M059J (cell line): ENCODE measurements around the gene CNP. TPM values are rescaled to one million over a fixed set of nuclear protein-coding genes. Genes with fewer than 3 reads are reported as not detected.

Experiments
- total RNA-seq: library from RNA; depleted of rRNA; stranded (reverse); fragments of >200 nt; shearing (Covaris generic); gene quantifications from 2 replicates; pipeline ENCODE4 v1.2.3, GENCODE V29; 2014; rRNA removed

The CNP gene
- total RNA-seq, 1 experiment from 2014 or later: 108 TPM

Other genes starting within 250 kb of the CNP start
- gene HAP1, start 232.2 kb upstream of the CNP start, total RNA-seq: 0.05 and 0.07 TPM in 2 replicates
- gene JUP, start 180.1 kb upstream of the CNP start, total RNA-seq: 17.4 and 24.5 TPM in 2 replicates
- gene P3H4, start 154.8 kb upstream of the CNP start, total RNA-seq: 51.6 and 88.8 TPM in 2 replicates
- gene FKBP10, start 153.8 kb upstream of the CNP start, total RNA-seq: 128 and 174 TPM in 2 replicates
- 54.9 and 56.2 TPM in 2 replicates for gene NT5C3B, start 130.6 kb upstream of the CNP start, total RNA-seq
- not detected in 2 replicates for gene KLHL10, start 129.0 kb upstream of the CNP start, total RNA-seq
- gene KLHL11, start 101.4 kb upstream of the CNP start, total RNA-seq: 12.1 and 17.1 TPM in 2 replicates
- 103 and 151 TPM in 2 replicates for gene ACLY, start 47.8 kb upstream of the CNP start, total RNA-seq
- 0.27 and 1.7 TPM in 2 replicates for gene ODAD4, start 36.2 kb upstream of the CNP start, total RNA-seq
- 66.6 TPM in 2 replicates for gene DNAJC7, start 50.6 kb downstream of the CNP start, total RNA-seq
- 46.5 and 48.8 TPM in 2 replicates for gene NKIRAS2, start 53.3 kb downstream of the CNP start, total RNA-seq
- 0.17 and 0.44 TPM in 2 replicates for gene C17orf113, start 83.8 kb downstream of the CNP start, total RNA-seq
- gene ZNF385C, start 131.7 kb downstream of the CNP start, total RNA-seq: 0.81 TPM in 1 of 2 replicates, not detected in the other
- gene DHX58, start 145.9 kb downstream of the CNP start, total RNA-seq: 22.3 TPM in 2 replicates
- gene KAT2A, start 154.6 kb downstream of the CNP start, total RNA-seq: 5.7 and 8.6 TPM in 2 replicates
- gene HSPB9, start 156.0 kb downstream of the CNP start, total RNA-seq: not detected in 2 replicates
- gene RAB5C, start 188.2 kb downstream of the CNP start, total RNA-seq: 135 and 138 TPM in 2 replicates
- not detected in 2 replicates for gene KCNH4, start 214.3 kb downstream of the CNP start, total RNA-seq
- not detected in 2 replicates for gene HCRT, start 218.7 kb downstream of the CNP start, total RNA-seq
- 10.4 and 13.4 TPM in 2 replicates for gene GHDC, start 227.7 kb downstream of the CNP start, total RNA-seq